HCT116 (cell line): Measurements from ENCODE around the gene FCRL5. TPM values are rescaled to one million over a fixed set of nuclear protein-coding genes. Genes with fewer than 3 reads are reported as not detected.

Experiments
- ATAC-seq: fragments of 200-7000 bp; cut with Tn5 transposase; 2 replicates; pipeline ENCODE4 v1.9.1; 2020; ENCODE audit warnings: mild to moderate bottlenecking, moderate library complexity
- BruUV-seq: library from RNA; stranded (reverse); fragments of 400-500 nt; replicated peaks from 2 replicates; lab custom pipeline; 2021; lab: Mats Ljungman, UMichigan
- CTCF ChIA-PET: fragments of 300-600 bp; sonication (Branson Sonifier 250); formaldehyde crosslinking; loops from one replicate; lab custom pipeline; 2021; ENCODE audit warnings: antibody characterized with exemption; lab: Charles Lee
- POLR2A ChIA-PET: fragments of 300-600, 350-600 bp; sonication (Branson Sonifier 250); formaldehyde crosslinking; loops from one replicate; lab custom pipeline; 2021; ENCODE audit warnings: antibody characterized with exemption; lab: Charles Lee
- RAD21 ChIA-PET, 2 experiments: fragments of 300-600 bp; sonication (Branson Sonifier 250); formaldehyde crosslinking; loops; one replicate each; lab custom pipeline; 2023; ENCODE audit warnings: low total read pairs in 2 of 2; ENCODE audit not compliant: uncharacterized antibody in 2 of 2, unreplicated experiment in 2 of 2, low non-redundant PET in 1 of 2; lab: Charles Lee
- DNase-seq: peaks from one replicate; pipeline ENCODE4 v3.0.0-alpha.2; 2010; ENCODE audit warnings: low read depth, low spot score
- H2AFZ ChIP-seq: fragments of 200-600 bp; shearing (Covaris generic), sonication (generic); 2 replicates; pipeline ENCODE4 v1.6.1; 2017; ENCODE audit warnings: low read depth, mixed run types, mixed read lengths, antibody characterized with exemption, low read length; ENCODE audit not compliant: poor library complexity, severe bottlenecking
- H3K27ac ChIP-seq: 2 replicates; pipeline ENCODE4 v1.5.1; 2012; ENCODE audit warnings: low read depth, low read length
- H3K27me3 ChIP-seq: fragments of 200-600 bp; sonication (generic); 2 replicates; pipeline ENCODE4 v1.6.1; 2016; ENCODE audit warnings: mixed run types, low read length, mixed read lengths; ENCODE audit not compliant: insufficient read depth
- H3K36me3 ChIP-seq, 2 experiments: fragments of 200-500 bp in 1 of 2; fragments of 200-600 bp in 1 of 2; sonication (Bioruptor generic) in 1 of 2; sonication (generic) in 1 of 2; 2 replicates each; pipeline versions ENCODE4 v1.5.1 to v1.6.1; 2014 to 2016; ENCODE audit warnings: low read length in 2 of 2, inconsistent platforms in 1 of 2, mixed read lengths in 1 of 2, mixed run types in 1 of 2; ENCODE audit not compliant: insufficient read depth in 2 of 2, control insufficient read depth in 1 of 2
- H3K4me1 ChIP-seq, 2 experiments: fragments of 200-600 bp in 1 of 2; sonication (generic) in 1 of 2; 2 replicates each; pipeline versions ENCODE4 v1.5.1 to v1.6.1; 2012 to 2017; ENCODE audit warnings: low read length in 2 of 2, inconsistent platforms in 1 of 2, mild to moderate bottlenecking in 1 of 2, mixed read lengths in 1 of 2, mixed run types in 1 of 2, moderate library complexity in 1 of 2; ENCODE audit not compliant: insufficient read depth in 2 of 2, control insufficient read depth in 1 of 2
- H3K4me2 ChIP-seq: fragments of 200-600 bp; sonication (generic); 2 replicates; pipeline ENCODE4 v1.6.1; 2017; ENCODE audit warnings: mixed run types, low read length, mixed read lengths
- H3K4me3 ChIP-seq, 2 experiments: fragments of 200-600 bp in 1 of 2; sonication (generic) in 1 of 2; replicated peaks in 1 of 2; 2 replicates each; pipeline ENCODE4 v1.5.1; 2011 to 2016; ENCODE audit warnings: low read length in 2 of 2, control low read depth in 1 of 2, low read depth in 1 of 2, mild to moderate bottlenecking in 1 of 2, mixed read lengths in 1 of 2, mixed run types in 1 of 2
- H3K79me2 ChIP-seq: fragments of 200-600 bp; sonication (generic); 2 replicates; pipeline ENCODE4 v1.6.1; 2017; ENCODE audit warnings: mild to moderate bottlenecking, mixed run types, low read length, moderate library complexity, mixed read lengths; ENCODE audit not compliant: insufficient read depth
- H3K9ac ChIP-seq: fragments of 200-600 bp; sonication (generic); 2 replicates; pipeline ENCODE4 v1.6.1; 2016; ENCODE audit warnings: low read length, mixed read lengths
- H3K9me2 ChIP-seq: fragments of 200-600 bp; sonication (generic), shearing (Covaris generic); 2 replicates; pipeline ENCODE4 v1.6.1; 2017; ENCODE audit warnings: mixed run types, mild to moderate bottlenecking, moderate library complexity; ENCODE audit not compliant: insufficient read depth
- H3K9me3 ChIP-seq, 2 experiments: fragments of 200-500 bp in 1 of 2; fragments of 200-600 bp in 1 of 2; sonication (Bioruptor generic) in 1 of 2; sonication (generic) in 1 of 2; 2 replicates each; pipeline ENCODE4 v1.6.1; 2014 to 2017; ENCODE audit warnings: low read length in 2 of 2, mixed read lengths in 2 of 2, inconsistent platforms in 1 of 2, low read depth in 1 of 2, mild to moderate bottlenecking in 1 of 2, mixed run types in 1 of 2, moderate library complexity in 1 of 2; ENCODE audit not compliant: control insufficient read depth in 1 of 2, insufficient read depth in 1 of 2
- H4K20me1 ChIP-seq: fragments of 200-600 bp; sonication (generic), shearing (Covaris generic); 2 replicates; pipeline ENCODE4 v1.6.1; 2017; ENCODE audit warnings: mixed run types, mild to moderate bottlenecking, moderate library complexity; ENCODE audit not compliant: insufficient read depth
- CBX3 ChIP-seq: IDR thresholded peaks from 2 replicates; pipeline ENCODE4 v1.6.1; 2012; ENCODE audit warnings: low read depth
- EGR1 ChIP-seq: IDR thresholded peaks from 2 replicates; pipeline ENCODE4 v1.6.1; 2012; ENCODE audit warnings: low read depth
- ELF1 ChIP-seq: IDR thresholded peaks from 2 replicates; pipeline ENCODE4 v1.6.1; 2012; ENCODE audit warnings: low read depth, borderline replicate concordance
- EZH2phosphoT487 ChIP-seq: fragments of 200-600 bp; IDR thresholded peaks from 2 replicates; pipeline ENCODE4 v1.6.1; 2018; ENCODE audit warnings: antibody characterized with exemption, borderline replicate concordance
- POLR2A ChIP-seq: IDR thresholded peaks from 2 replicates; pipeline ENCODE4 v1.7.0; 2011; ENCODE audit warnings: borderline replicate concordance; ENCODE audit not compliant: insufficient read depth, insufficient read length; ENCODE audit errors: extremely low read depth
- RAD21 ChIP-seq: IDR thresholded peaks from 2 replicates; pipeline ENCODE4 v1.6.1; 2012; ENCODE audit warnings: low read depth, mild to moderate bottlenecking
- SIN3A ChIP-seq: IDR thresholded peaks from 2 replicates; pipeline ENCODE4 v1.6.1; 2012; ENCODE audit warnings: low read depth
- SP1 ChIP-seq: IDR thresholded peaks from 2 replicates; pipeline ENCODE4 v1.6.1; 2012; ENCODE audit warnings: low read depth
- TCF7L2 ChIP-seq: IDR thresholded peaks from 2 replicates; pipeline ENCODE4 v1.7.0; 2011; ENCODE audit warnings: borderline replicate concordance, inconsistent platforms; ENCODE audit not compliant: insufficient read depth, insufficient read length; ENCODE audit errors: extremely low read depth
- intact Hi-C: fragments of 100-400 bp; cut with micrococcal nuclease; formaldehyde crosslinking; loops from 2 replicates; pipeline ENCODE4 v1.10.0; 2022
- total RNA-seq: library from RNA; stranded (reverse); gene quantifications from one replicate; pipeline ENCODE4 v1.2.1, GENCODE V29; 2021; ENCODE audit not compliant: unreplicated experiment
- TF ChIP-seq, protein P1 (sequence below), 3 experiments: fragments of 200-600 bp in 1 of 3; sonication (generic) in 1 of 3; IDR thresholded peaks in 2 of 3; conservative IDR thresholded peaks in 1 of 3; 2 replicates each; pipeline ENCODE4 v1.5.1; 2012 to 2017; ENCODE audit warnings: low read depth in 2 of 3, low read length in 2 of 3, antibody characterized with exemption in 1 of 3, borderline replicate concordance in 1 of 3, control low read depth in 1 of 3, mild to moderate bottlenecking in 1 of 3, mixed read lengths in 1 of 3, mixed run types in 1 of 3, moderate library complexity in 1 of 3; ENCODE audit not compliant: insufficient read depth in 1 of 3
- TF ChIP-seq, protein P2 (sequence below): IDR thresholded peaks from 2 replicates; pipeline ENCODE4 v1.6.1; 2012; ENCODE audit warnings: low read depth

The FCRL5 gene
- total RNA-seq, 1 experiment from 2014 or later, result not detected

GRCh38 chr1:157584503-157584902, 32.2 kb upstream of the FCRL5 start:
- H3K4me2 ChIP-seq, result no peak overlapping the region
- H4K20me1 ChIP-seq, result no peaks in the 10 kb centered on the region
- H3K36me3 ChIP-seq, result no peaks in the 10 kb centered on the region
- no peak for ATAC-seq
- POLR2A ChIA-PET, result no interaction called here
- no peak overlapping the region for H3K9ac ChIP-seq
- TF ChIP-seq EZH2phosphoT487, result no peak
- no peak for TF ChIP-seq SP1
- no peak for TF ChIP-seq TCF7L2
- TF ChIP-seq, protein P1, sequence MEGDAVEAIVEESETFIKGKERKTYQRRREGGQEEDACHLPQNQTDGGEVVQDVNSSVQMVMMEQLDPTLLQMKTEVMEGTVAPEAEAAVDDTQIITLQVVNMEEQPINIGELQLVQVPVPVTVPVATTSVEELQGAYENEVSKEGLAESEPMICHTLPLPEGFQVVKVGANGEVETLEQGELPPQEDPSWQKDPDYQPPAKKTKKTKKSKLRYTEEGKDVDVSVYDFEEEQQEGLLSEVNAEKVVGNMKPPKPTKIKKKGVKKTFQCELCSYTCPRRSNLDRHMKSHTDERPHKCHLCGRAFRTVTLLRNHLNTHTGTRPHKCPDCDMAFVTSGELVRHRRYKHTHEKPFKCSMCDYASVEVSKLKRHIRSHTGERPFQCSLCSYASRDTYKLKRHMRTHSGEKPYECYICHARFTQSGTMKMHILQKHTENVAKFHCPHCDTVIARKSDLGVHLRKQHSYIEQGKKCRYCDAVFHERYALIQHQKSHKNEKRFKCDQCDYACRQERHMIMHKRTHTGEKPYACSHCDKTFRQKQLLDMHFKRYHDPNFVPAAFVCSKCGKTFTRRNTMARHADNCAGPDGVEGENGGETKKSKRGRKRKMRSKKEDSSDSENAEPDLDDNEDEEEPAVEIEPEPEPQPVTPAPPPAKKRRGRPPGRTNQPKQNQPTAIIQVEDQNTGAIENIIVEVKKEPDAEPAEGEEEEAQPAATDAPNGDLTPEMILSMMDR (IDR thresholded peaks at IDR 0.05 in 2 of 3, conservative IDR thresholded peaks at IDR 0.05 in 1 of 3; ENCODE audit: borderline replicate concordance in 1 of 3, insufficient read depth in 1 of 3, low read depth in 2 of 3, low read length in 2 of 3), result no peak
- TF ChIP-seq SIN3A, result no peak
- no peak for TF ChIP-seq EGR1
- no peak for TF ChIP-seq CBX3
- no peak for TF ChIP-seq ELF1
- no peak for TF ChIP-seq RAD21
- TF ChIP-seq, protein P2, sequence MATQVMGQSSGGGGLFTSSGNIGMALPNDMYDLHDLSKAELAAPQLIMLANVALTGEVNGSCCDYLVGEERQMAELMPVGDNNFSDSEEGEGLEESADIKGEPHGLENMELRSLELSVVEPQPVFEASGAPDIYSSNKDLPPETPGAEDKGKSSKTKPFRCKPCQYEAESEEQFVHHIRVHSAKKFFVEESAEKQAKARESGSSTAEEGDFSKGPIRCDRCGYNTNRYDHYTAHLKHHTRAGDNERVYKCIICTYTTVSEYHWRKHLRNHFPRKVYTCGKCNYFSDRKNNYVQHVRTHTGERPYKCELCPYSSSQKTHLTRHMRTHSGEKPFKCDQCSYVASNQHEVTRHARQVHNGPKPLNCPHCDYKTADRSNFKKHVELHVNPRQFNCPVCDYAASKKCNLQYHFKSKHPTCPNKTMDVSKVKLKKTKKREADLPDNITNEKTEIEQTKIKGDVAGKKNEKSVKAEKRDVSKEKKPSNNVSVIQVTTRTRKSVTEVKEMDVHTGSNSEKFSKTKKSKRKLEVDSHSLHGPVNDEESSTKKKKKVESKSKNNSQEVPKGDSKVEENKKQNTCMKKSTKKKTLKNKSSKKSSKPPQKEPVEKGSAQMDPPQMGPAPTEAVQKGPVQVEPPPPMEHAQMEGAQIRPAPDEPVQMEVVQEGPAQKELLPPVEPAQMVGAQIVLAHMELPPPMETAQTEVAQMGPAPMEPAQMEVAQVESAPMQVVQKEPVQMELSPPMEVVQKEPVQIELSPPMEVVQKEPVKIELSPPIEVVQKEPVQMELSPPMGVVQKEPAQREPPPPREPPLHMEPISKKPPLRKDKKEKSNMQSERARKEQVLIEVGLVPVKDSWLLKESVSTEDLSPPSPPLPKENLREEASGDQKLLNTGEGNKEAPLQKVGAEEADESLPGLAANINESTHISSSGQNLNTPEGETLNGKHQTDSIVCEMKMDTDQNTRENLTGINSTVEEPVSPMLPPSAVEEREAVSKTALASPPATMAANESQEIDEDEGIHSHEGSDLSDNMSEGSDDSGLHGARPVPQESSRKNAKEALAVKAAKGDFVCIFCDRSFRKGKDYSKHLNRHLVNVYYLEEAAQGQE, result no peak
- no peak for TF ChIP-seq POLR2A
- no peaks in the 10 kb centered on the region for H3K4me1 ChIP-seq
- RAD21 ChIA-PET, result no interaction called here
- H3K27ac ChIP-seq, result no peak overlapping the region
- BruUV-seq, result no TSS peak
- no peaks in the 10 kb centered on the region for H3K9me2 ChIP-seq
- no peaks in the 10 kb centered on the region for H3K9me3 ChIP-seq
- intact Hi-C loops, result loop anchor here (5.0 to 10.0 kb wide), 2 partner anchors 363 to 540 kb away; a partner anchor contains a TSS
- H2AFZ ChIP-seq, result no peak overlapping the region
- no peak overlapping the region for H3K4me3 ChIP-seq
- no peaks in the 10 kb centered on the region for H3K79me2 ChIP-seq
- DNase-seq, result no peak
- peaks cover 30% of the 10 kb centered on the region for H3K27me3 ChIP-seq
- CTCF ChIA-PET, result no interaction called here
